NCI-H1417 treated with DMSO at 0.1 percent for 48 hours (cell line): ENCODE measurements around the gene TMEM106B.

Source experiments
- DNase-seq: peaks from one replicate; lab custom pipeline; 2025; lab: John Stamatoyannopoulos, UW

Gene TMEM106B

GRCh38 chr7:12228024-12228423 is 16.9 kb downstream of the TMEM106B start:
- DNase-seq: no peak

- DNase-seq: no peak
These were observed 18.0 kb downstream of the TMEM106B start for GRCh38 chr7:12229046-12229445.

- no peak for DNase-seq
These were observed 20.0 kb downstream of the TMEM106B start for GRCh38 chr7:12231097-12231496.

- no peak for DNase-seq
These were observed 22.1 kb downstream of the TMEM106B start for GRCh38 chr7:12233175-12233574.

- no peak for DNase-seq
These were observed 23.3 kb downstream of the TMEM106B start for GRCh38 chr7:12234334-12234865.

- no peak for DNase-seq
These were observed 24.9 kb downstream of the TMEM106B start for GRCh38 chr7:12235970-12236369.

GRCh38 chr7:12237007-12237406 is 25.9 kb downstream of the TMEM106B start:
- no peak for DNase-seq

- DNase-seq: no peak
These were observed 28.7 kb downstream of the TMEM106B start for GRCh38 chr7:12239806-12240205.

GRCh38 chr7:12244129-12244528 is 33.0 kb downstream of the TMEM106B start:
- DNase-seq: no peak

GRCh38 chr7:12244694-12245093 is 33.6 kb downstream of the TMEM106B start:
- DNase-seq: peak; percentile 33

- no peak for DNase-seq
These were observed 38.6 kb downstream of the TMEM106B start for GRCh38 chr7:12249706-12250105.

GRCh38 chr7:12250232-12250631 is 39.1 kb downstream of the TMEM106B start:
- no peak for DNase-seq

GRCh38 chr7:12256090-12256489 is 45.0 kb downstream of the TMEM106B start:
- DNase-seq: no peak

- no peak for DNase-seq
These were observed 46.5 kb downstream of the TMEM106B start for GRCh38 chr7:12257582-12257981.

- no peak for DNase-seq
These were observed 47.0 kb downstream of the TMEM106B start for GRCh38 chr7:12258074-12258473.

GRCh38 chr7:12267542-12267941 is 56.4 kb downstream of the TMEM106B start:
- no peak for DNase-seq

- DNase-seq: no peak
These were observed 58.2 kb downstream of the TMEM106B start for GRCh38 chr7:12269100-12269895.

- DNase-seq: no peak
These were observed 69.9 kb downstream of the TMEM106B start for GRCh38 chr7:12281038-12281437.

GRCh38 chr7:12287901-12288300 is 76.8 kb downstream of the TMEM106B start:
- peak; percentile 98 for DNase-seq

GRCh38 chr7:12289996-12290395 is 78.9 kb downstream of the TMEM106B start:
- DNase-seq: no peak

- no peak for DNase-seq
These were observed 79.7 kb downstream of the TMEM106B start for GRCh38 chr7:12290761-12291160.

- no peak for DNase-seq
These were observed 80.8 kb downstream of the TMEM106B start for GRCh38 chr7:12291870-12292269.
